DOHH2 (cell line): Measurements from ENCODE around the gene ARFIP1.

Experiments used
- EZH2phosphoT487 ChIP-seq: fragments of 200-600 bp; sonication (generic); IDR thresholded peaks from 2 replicates; pipeline ENCODE4 v1.6.1; 2017; ENCODE audit warnings: borderline replicate concordance, mild to moderate bottlenecking, antibody characterized with exemption, low read length, moderate library complexity, mixed read lengths
- TF ChIP-seq, protein P1 (sequence below): fragments of 200-600 bp; sonication (generic); IDR thresholded peaks from one replicate; pipeline ENCODE4 v1.5.1; 2014; ENCODE audit warnings: antibody characterized with exemption, mild to moderate bottlenecking, low read depth, low read length; ENCODE audit not compliant: poor library complexity, severe bottlenecking

DNA sequence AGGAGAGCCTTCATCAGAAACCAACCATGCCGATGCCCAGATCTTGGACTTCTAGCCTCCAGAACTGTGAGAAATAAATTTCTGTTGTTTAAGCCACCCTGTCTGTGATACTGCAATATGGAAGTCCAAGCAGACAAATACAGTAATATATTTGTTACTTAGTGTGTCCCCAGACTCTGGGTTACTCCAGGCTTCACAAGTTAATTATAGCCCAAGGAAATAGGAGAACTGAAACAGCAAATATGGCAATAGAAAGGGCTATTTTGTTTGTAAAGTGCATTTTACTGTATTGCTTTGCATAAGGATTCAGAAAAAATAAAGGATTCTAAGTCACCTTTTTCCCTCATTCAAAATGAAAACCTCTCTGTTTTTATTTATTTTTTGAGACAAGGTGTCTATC lies 16.0 kb upstream of the ARFIP1 start:
- TF ChIP-seq, protein P1, sequence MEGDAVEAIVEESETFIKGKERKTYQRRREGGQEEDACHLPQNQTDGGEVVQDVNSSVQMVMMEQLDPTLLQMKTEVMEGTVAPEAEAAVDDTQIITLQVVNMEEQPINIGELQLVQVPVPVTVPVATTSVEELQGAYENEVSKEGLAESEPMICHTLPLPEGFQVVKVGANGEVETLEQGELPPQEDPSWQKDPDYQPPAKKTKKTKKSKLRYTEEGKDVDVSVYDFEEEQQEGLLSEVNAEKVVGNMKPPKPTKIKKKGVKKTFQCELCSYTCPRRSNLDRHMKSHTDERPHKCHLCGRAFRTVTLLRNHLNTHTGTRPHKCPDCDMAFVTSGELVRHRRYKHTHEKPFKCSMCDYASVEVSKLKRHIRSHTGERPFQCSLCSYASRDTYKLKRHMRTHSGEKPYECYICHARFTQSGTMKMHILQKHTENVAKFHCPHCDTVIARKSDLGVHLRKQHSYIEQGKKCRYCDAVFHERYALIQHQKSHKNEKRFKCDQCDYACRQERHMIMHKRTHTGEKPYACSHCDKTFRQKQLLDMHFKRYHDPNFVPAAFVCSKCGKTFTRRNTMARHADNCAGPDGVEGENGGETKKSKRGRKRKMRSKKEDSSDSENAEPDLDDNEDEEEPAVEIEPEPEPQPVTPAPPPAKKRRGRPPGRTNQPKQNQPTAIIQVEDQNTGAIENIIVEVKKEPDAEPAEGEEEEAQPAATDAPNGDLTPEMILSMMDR: no peak
- no peak for TF ChIP-seq EZH2phosphoT487
